ENCODE results near the gene VPS35L. TPM values are rescaled to one million over a fixed set of nuclear protein-coding genes. Genes with fewer than 3 reads are reported as not detected.

Gene VPS35L
- total RNA-seq, 1 donor from 2014 or later: 6.8 TPM

GRCh38 chr16:19524616-19525384 lies 30.7 kb upstream of the VPS35L start:
- FAIRE-seq: no peak
- Histone ChIP-seq H3K36me3 (ENCODE audit: control insufficient read depth, insufficient read depth, low read length) (no peaks in the 10 kb centered on the region), H3K27me3 (ENCODE audit: control insufficient read depth, insufficient read depth, low read length) (no peaks in the 10 kb centered on the region), H3K4me3 (ENCODE audit: low read depth, low read length) (peak overlapping the region; percentile 96)
- DNase-seq (ENCODE audit: low read depth): peak; percentile 77
- TF ChIP-seq CTCF (IDR thresholded peaks at IDR 0.05; ENCODE audit: insufficient read depth, low read length, severe bottlenecking): no peak

- TF ChIP-seq CTCF (IDR thresholded peaks at IDR 0.05; ENCODE audit: insufficient read depth, low read length, severe bottlenecking): no peak
- peak overlapping the region; percentile 96 for H3K4me3 ChIP-seq (ENCODE audit: low read depth, low read length)
- DNase-seq (ENCODE audit: low read depth): no peak
- H3K36me3 ChIP-seq (ENCODE audit: control insufficient read depth, insufficient read depth, low read length): no peaks in the 10 kb centered on the region
- FAIRE-seq: no peak
- no peaks in the 10 kb centered on the region for H3K27me3 ChIP-seq (ENCODE audit: control insufficient read depth, insufficient read depth, low read length)
Measured at GRCh38 chr16:19525385-19525723, 30.1 kb upstream of the VPS35L start.

GRCh38 chr16:19527161-19527560 lies 28.3 kb upstream of the VPS35L start:
- Histone ChIP-seq H3K36me3 (ENCODE audit: control insufficient read depth, insufficient read depth, low read length) (no peaks in the 10 kb centered on the region), H3K4me3 (ENCODE audit: low read depth, low read length) (no peak overlapping the region), H3K27me3 (ENCODE audit: control insufficient read depth, insufficient read depth, low read length) (no peaks in the 10 kb centered on the region)
- no peak for DNase-seq (ENCODE audit: low read depth)
- no peak for FAIRE-seq
- TF ChIP-seq CTCF (IDR thresholded peaks at IDR 0.05; ENCODE audit: insufficient read depth, low read length, severe bottlenecking): no peak

- Histone ChIP-seq H3K4me3 (ENCODE audit: low read depth, low read length) (no peak overlapping the region), H3K27me3 (ENCODE audit: control insufficient read depth, insufficient read depth, low read length) (no peaks in the 10 kb centered on the region), H3K36me3 (ENCODE audit: control insufficient read depth, insufficient read depth, low read length) (no peaks in the 10 kb centered on the region)
- no peak for TF ChIP-seq CTCF (IDR thresholded peaks at IDR 0.05; ENCODE audit: insufficient read depth, low read length, severe bottlenecking)
- FAIRE-seq (peak; percentile 13), DNase-seq (ENCODE audit: low read depth) (no peak)
Measured at GRCh38 chr16:19528666-19529065, 26.8 kb upstream of the VPS35L start.

- no peak for TF ChIP-seq CTCF (IDR thresholded peaks at IDR 0.05; ENCODE audit: insufficient read depth, low read length, severe bottlenecking)
- DNase-seq (ENCODE audit: low read depth) (no peak), FAIRE-seq (no peak)
- no peaks in the 10 kb centered on the region for H3K27me3 ChIP-seq (ENCODE audit: control insufficient read depth, insufficient read depth, low read length)
- H3K36me3 ChIP-seq (ENCODE audit: control insufficient read depth, insufficient read depth, low read length): peaks cover 3% of the 10 kb centered on the region
- H3K4me3 ChIP-seq (ENCODE audit: low read depth, low read length): no peak overlapping the region
Measured at GRCh38 chr16:19532601-19533000, 22.9 kb upstream of the VPS35L start.

Measured in bronchial epithelial cell (primary cell).